Measurements from ENCODE around the gene KCNAB3. TPM values are rescaled to one million over a fixed set of nuclear protein-coding genes. Genes with fewer than 3 reads are reported as not detected.

The KCNAB3 gene
- total RNA-seq, 1 donor from 2014 or later, result 0.30 TPM

GRCh38 chr17:7916808-7917207, 12.8 kb downstream of the KCNAB3 start:
- Histone ChIP-seq H3K4me1 (peaks cover 37% of the 10 kb centered on the region), H3K27ac (replicated peaks) (peak overlapping the region; percentile 96), H3K4me3 (peak overlapping the region; percentile 78), H3K9me3 (replicated peaks) (no peaks in the 10 kb centered on the region), H3K36me3 (peaks cover 3% of the 10 kb centered on the region), H3K27me3 (ENCODE audit: low read depth) (no peaks in the 10 kb centered on the region)
- intact Hi-C loops (cut with micrococcal nuclease), result no loop called here
- no peak for TF ChIP-seq CTCF (IDR thresholded peaks at IDR 0.05; ENCODE audit: borderline replicate concordance)
- no peak for DNase-seq

GRCh38 chr17:7916385-7916682, 13.3 kb downstream of the KCNAB3 start:
- Histone ChIP-seq H3K4me1 (peaks cover 37% of the 10 kb centered on the region), H3K27me3 (ENCODE audit: low read depth) (no peaks in the 10 kb centered on the region), H3K4me3 (peak overlapping the region; percentile 78), H3K36me3 (peaks cover 8% of the 10 kb centered on the region), H3K27ac (replicated peaks) (peak overlapping the region; percentile 96), H3K9me3 (replicated peaks) (no peaks in the 10 kb centered on the region)
- intact Hi-C loops (cut with micrococcal nuclease), result no loop called here
- DNase-seq, result no peak
- TF ChIP-seq CTCF (IDR thresholded peaks at IDR 0.05; ENCODE audit: borderline replicate concordance), result no peak

GRCh38 chr17:7915611-7916384, 13.9 kb downstream of the KCNAB3 start, which contains the start of gene RNF227:
Gene RNF227 (minus strand): TSS chr17:7916289. CDS start chr17:7916195, 94 bp downstream.
- peak; percentile 91 for DNase-seq
- H3K27ac ChIP-seq (replicated peaks), result peak within 1 kb of the TSS; percentile 96
- intact Hi-C loops (cut with micrococcal nuclease), result no loop called here
- H3K9me3 ChIP-seq (replicated peaks), result no peaks in the 10 kb centered on the region
- H3K4me3 ChIP-seq, result peak within 1 kb of the TSS; percentile 78
- no peak for TF ChIP-seq CTCF (IDR thresholded peaks at IDR 0.05; ENCODE audit: borderline replicate concordance)
- peaks cover 37% of the 10 kb centered on the region for H3K4me1 ChIP-seq
- no peaks in the 10 kb centered on the region for H3K27me3 ChIP-seq (ENCODE audit: low read depth)
- H3K36me3 ChIP-seq, result peaks cover 12% of the 10 kb centered on the region

GRCh38 chr17:7915179-7915610, 14.5 kb downstream of the KCNAB3 start:
- H3K27ac ChIP-seq (replicated peaks), result peak overlapping the region; percentile 96
- DNase-seq, result peak; percentile 21
- intact Hi-C loops (cut with micrococcal nuclease), result no loop called here
- H3K36me3 ChIP-seq, result peaks cover 18% of the 10 kb centered on the region
- H3K4me1 ChIP-seq, result peaks cover 37% of the 10 kb centered on the region
- peak overlapping the region; percentile 78 for H3K4me3 ChIP-seq
- H3K9me3 ChIP-seq (replicated peaks), result no peaks in the 10 kb centered on the region
- H3K27me3 ChIP-seq (ENCODE audit: low read depth), result no peaks in the 10 kb centered on the region
- no peak for TF ChIP-seq CTCF (IDR thresholded peaks at IDR 0.05; ENCODE audit: borderline replicate concordance)

- TF ChIP-seq CTCF (IDR thresholded peaks at IDR 0.05; ENCODE audit: borderline replicate concordance), result peak; percentile 82
- DNase-seq, result no peak
- Histone ChIP-seq H3K36me3 (peaks cover 39% of the 10 kb centered on the region), H3K9me3 (replicated peaks) (no peaks in the 10 kb centered on the region), H3K27ac (replicated peaks) (no peak overlapping the region), H3K4me3 (no peak overlapping the region), H3K27me3 (ENCODE audit: low read depth) (no peaks in the 10 kb centered on the region), H3K4me1 (peaks cover 37% of the 10 kb centered on the region)
- intact Hi-C loops (cut with micrococcal nuclease), result loop anchor here (5.0 kb wide), 1 partner anchor 74 kb away; no protein-coding TSS in a partner anchor
Observed at GRCh38 chr17:7912927-7913524, 16.6 kb downstream of the KCNAB3 start.
